Muscle layer of duodenum (tissue), 2 donors: Measurements from ENCODE around the gene PRSS36.

ENCODE experiments used
- H3K27ac ChIP-seq: one replicate; pipeline ENCODE4 v1.7.0; 2013; ENCODE audit warnings: mild to moderate bottlenecking, low read length
- H3K27me3 ChIP-seq: one replicate; pipeline ENCODE4 v1.7.0; 2013; ENCODE audit warnings: low read depth, mild to moderate bottlenecking, control low read depth, low read length
- H3K36me3 ChIP-seq, 2 donors: one replicate each; pipeline ENCODE4 v1.7.0; 2013; ENCODE audit warnings: low read length in 2 of 2, control low read depth in 1 of 2, mild to moderate bottlenecking in 1 of 2; ENCODE audit not compliant: insufficient read depth in 2 of 2, control insufficient read depth in 1 of 2
- H3K4me1 ChIP-seq, 2 donors: one replicate each; pipeline ENCODE4 v1.7.0; 2013; ENCODE audit warnings: low read length in 2 of 2, mild to moderate bottlenecking in 2 of 2, control low read depth in 1 of 2, moderate library complexity in 1 of 2; ENCODE audit not compliant: insufficient read depth in 2 of 2, control insufficient read depth in 1 of 2
- H3K4me3 ChIP-seq, 2 donors: one replicate each; pipeline ENCODE4 v1.7.0; 2013; ENCODE audit warnings: low read length in 2 of 2, low read depth in 1 of 2, mild to moderate bottlenecking in 1 of 2
- H3K9me3 ChIP-seq, 2 donors: one replicate each; pipeline ENCODE4 v1.7.0; 2013; ENCODE audit warnings: low read length in 2 of 2, control low read depth in 1 of 2, mild to moderate bottlenecking in 1 of 2; ENCODE audit not compliant: control insufficient read depth in 1 of 2
- donor health status: healthy.

Gene PRSS36

DNA sequence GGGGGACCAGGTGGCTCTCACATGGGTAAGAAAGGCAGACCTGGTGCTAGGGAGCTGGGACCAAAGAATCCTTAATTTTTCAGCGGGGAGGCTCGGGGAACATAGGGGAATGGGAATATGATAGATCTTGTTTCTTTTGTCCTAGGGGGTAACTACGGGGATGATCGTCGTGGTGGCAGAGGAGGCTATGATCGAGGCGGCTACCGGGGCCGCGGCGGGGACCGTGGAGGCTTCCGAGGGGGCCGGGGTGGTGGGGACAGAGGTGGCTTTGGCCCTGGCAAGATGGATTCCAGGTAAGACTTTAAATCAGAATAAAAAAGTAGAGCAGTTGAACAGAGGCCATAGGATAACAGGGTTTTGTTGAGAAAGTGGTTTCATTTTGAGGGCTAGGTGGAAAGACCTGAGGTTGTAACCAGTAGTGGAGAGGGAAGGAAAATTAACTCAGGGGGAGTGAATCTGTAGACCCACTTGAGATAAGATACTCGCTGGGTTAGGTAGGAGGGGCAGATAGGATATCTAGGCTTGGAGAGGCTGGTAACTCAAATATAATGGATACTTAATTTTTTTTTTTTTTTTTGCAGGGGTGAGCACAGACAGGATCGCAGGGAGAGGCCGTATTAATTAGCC, 41.1 kb upstream of the PRSS36 start:
- H3K36me3 ChIP-seq: peaks cover 79 to 96% of the 10 kb centered on the region in 2 donors

DNA sequence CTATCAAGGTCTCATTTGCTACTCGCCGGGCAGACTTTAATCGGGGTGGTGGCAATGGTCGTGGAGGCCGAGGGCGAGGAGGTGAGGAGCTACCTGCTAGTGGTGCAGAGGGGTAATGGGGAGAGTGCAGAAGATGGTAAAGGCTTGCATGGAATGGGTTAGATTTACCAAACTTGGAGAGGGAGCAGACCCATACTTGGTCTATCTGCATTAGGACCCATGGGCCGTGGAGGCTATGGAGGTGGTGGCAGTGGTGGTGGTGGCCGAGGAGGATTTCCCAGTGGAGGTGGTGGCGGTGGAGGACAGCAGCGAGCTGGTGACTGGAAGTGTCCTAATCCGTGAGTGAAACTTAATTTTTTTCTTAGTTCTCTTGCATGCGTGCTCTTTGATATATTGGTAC, 40.2 kb upstream of the PRSS36 start:
- peaks cover 82 to 96% of the 10 kb centered on the region in 2 donors for H3K36me3 ChIP-seq
- H3K27ac ChIP-seq: no peak overlapping the region
- no peak overlapping the region for H3K4me3 ChIP-seq
- H3K27me3 ChIP-seq: no peaks in the 10 kb centered on the region
- H3K9me3 ChIP-seq: no peaks in the 10 kb centered on the region
- no peaks in the 10 kb centered on the region for H3K4me1 ChIP-seq

More for the DNA sequence above, 41.1 kb upstream of the PRSS36 start:
- no peaks in the 10 kb centered on the region for H3K4me1 ChIP-seq
- no peaks in the 10 kb centered on the region for H3K27me3 ChIP-seq
- H3K9me3 ChIP-seq: no peaks in the 10 kb centered on the region
- no peak overlapping the region for H3K27ac ChIP-seq
- H3K4me3 ChIP-seq: no peak overlapping the region

DNA sequence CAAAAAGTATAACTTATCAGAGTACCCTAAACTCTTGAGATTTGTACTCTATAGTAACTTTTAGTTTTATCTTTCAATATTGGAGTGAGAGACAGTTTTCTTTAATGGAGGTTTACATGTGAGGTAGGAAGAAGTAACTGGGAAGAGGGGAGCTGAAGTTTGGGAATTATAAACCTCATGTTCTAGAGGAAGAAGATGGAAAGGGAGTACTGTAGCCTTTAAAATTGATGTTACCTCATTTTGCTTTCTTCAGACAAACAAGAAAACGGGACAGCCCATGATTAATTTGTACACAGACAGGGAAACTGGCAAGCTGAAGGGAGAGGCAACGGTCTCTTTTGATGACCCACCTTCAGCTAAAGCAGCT, 39.5 kb upstream of the PRSS36 start:
- no peak overlapping the region for H3K4me3 ChIP-seq
- H3K36me3 ChIP-seq: peaks cover 87 to 98% of the 10 kb centered on the region in 2 donors
- no peak overlapping the region for H3K27ac ChIP-seq
- no peaks in the 10 kb centered on the region for H3K4me1 ChIP-seq
- H3K27me3 ChIP-seq: no peaks in the 10 kb centered on the region
- no peaks in the 10 kb centered on the region for H3K9me3 ChIP-seq

DNA sequence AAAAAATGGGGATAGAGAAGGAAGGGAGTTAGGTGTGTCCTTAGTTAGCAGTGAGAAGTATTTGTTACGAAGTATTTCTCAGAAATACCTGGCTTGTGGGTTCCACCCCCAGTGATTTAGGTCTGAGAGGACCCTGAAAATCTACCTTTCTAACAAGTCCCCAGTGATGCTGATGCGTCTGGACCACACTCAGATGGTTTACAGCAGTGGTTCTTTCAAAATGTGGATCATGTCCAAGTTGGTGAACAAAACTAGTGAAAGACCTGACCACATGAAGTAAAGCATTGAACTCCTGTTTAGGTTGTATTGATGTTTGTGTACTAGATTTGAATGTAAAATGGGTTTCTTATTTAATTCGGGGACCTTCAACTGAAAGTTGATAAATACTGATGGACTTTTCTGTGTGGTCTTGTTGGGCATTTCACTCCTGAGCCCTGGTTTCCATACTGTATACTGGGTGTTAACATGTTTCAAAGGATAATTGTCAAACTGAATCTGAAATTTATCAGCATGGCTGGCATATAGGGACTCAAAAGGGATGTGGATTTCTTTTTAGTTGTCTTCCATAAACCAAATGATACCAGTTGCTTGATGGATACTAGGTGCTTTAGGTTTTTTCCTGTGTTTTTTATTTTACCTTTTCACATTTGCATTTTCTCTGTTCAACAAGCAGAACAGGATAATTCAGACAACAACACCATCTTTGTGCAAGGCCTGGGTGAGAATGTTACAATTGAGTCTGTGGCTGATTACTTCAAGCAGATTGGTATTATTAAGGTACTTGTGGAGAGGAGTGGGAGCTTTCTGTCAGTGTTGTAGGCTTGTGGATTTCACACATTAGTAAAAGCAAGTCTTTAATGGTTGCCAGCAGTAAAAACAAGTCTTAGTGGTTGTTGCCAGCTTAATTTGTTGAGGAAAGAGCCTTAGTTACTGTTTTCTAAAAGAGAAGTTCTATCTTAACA, 38.9 kb upstream of the PRSS36 start:
- Histone ChIP-seq H3K4me1 (peaks cover 3 to 4% of the 10 kb centered on the region in 2 donors), H3K9me3 (no peaks in the 10 kb centered on the region), H3K27me3 (no peaks in the 10 kb centered on the region), H3K4me3 (no peak overlapping the region), H3K27ac (no peak overlapping the region), H3K36me3 (peaks cover 93 to 99% of the 10 kb centered on the region in 2 donors)

DNA sequence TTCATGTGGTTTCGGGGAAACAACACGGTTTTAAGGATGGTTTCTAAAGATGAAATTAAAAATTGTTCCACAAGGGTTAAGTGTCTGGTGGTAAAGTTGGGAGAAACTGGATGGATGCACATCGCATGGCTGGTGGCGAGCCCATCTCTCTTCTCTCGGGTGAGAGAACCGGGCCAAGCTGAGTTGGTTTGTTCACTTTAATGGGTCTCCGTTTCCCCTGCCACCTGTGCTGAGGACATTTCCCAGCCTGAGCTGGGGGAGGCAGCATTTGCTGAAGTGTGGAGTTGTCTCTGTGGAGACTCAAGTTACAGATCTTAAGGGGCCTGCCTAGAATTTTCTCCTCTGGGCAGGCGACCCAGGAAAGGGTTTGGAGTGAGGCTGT, 37.9 kb upstream of the PRSS36 start:
- H3K27ac ChIP-seq: no peak overlapping the region
- H3K4me1 ChIP-seq: peaks cover 8 to 13% of the 10 kb centered on the region in 2 donors
- no peak overlapping the region for H3K4me3 ChIP-seq
- no peaks in the 10 kb centered on the region for H3K27me3 ChIP-seq
- H3K36me3 ChIP-seq: peaks cover 94 to 95% of the 10 kb centered on the region in 2 donors
- no peaks in the 10 kb centered on the region for H3K9me3 ChIP-seq

DNA sequence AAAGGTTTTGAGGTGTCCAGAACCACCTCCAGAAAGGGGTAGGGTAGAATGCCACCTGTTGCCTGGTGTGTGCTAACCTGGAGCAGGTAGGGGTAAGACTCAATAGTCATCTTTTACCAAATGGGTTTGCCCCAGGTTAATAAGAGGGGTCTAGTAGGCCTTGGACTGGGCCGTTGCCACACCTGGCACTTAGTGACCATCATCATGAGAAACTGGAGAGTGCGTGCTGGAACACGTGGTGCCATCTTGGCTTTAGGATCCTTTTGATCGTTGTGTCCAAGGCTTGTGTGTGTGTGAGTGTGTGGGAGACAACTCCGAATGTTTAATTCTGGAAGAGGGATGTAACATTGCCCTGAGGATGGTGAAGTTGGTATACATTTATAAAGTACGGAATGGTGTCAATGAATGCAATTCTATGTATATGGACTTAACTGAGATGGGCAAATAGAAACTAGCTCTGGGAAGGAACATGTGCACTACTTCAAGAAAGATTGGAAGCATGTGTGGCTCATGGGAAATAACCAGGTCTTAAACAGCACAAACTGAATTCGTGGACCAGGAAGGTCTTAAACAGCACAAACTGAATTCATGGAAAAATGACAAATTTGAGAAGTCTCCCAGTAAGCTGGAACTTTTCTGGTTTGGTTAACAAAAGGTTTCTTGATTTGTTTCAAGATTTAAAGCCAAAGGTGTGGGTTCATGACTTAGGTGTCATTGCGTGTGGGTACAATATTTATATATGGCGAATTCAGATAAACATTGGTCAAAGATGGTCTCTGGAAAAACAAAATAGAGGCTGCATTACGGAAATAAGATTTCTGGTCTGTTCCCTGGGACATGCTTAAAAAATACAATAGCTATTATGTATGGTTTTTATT, 37.3 kb upstream of the PRSS36 start:
- no peaks in the 10 kb centered on the region for H3K27me3 ChIP-seq
- no peak overlapping the region for H3K27ac ChIP-seq
- peaks cover 89 to 98% of the 10 kb centered on the region in 2 donors for H3K36me3 ChIP-seq
- no peaks in the 10 kb centered on the region for H3K9me3 ChIP-seq
- no peak overlapping the region for H3K4me3 ChIP-seq
- H3K4me1 ChIP-seq: peaks cover 13 to 20% of the 10 kb centered on the region in 2 donors

DNA sequence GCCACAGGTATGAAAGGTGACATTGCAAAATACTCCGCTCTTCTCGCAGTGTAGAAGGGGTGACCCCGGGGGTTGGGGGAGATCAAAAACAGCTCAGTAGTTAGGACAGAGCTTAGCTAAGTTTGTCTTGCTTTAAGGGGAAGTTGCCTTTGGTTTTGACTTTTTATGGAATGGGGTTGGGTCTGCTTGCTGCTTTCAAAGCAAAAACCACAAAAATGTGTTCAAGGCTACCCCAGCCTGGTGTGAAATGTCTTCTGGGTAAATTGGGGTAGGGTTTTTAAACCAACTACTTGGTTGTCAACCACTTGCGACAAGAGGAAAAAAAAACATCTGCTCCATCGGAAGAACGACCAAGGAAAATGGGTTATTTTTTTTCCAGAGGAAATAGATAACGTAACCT, 36.3 kb upstream of the PRSS36 start:
- H3K27me3 ChIP-seq: no peaks in the 10 kb centered on the region
- H3K9me3 ChIP-seq: no peaks in the 10 kb centered on the region
- peaks cover 80 to 88% of the 10 kb centered on the region in 2 donors for H3K36me3 ChIP-seq
- H3K4me3 ChIP-seq: no peak overlapping the region
- H3K27ac ChIP-seq: no peak overlapping the region
- peaks cover 17 to 30% of the 10 kb centered on the region in 2 donors for H3K4me1 ChIP-seq

DNA sequence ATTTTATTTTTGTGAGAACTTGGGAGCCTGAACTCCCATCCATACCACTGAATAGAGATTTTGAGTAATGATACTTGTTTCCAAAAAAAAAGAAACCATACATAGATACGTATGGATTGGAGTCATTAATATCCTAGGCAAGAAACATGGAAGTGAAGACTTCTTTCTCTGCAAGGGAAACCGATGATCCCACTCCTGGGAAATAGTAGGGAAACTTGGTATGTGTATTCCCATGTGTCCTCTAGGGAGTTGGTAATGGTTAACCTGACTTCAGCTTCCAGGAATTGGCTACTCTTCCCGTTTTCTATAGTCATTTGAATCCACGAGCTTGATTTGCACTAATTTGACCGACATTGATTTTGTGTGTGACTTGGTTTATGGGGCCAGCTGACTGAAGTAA, 35.5 kb upstream of the PRSS36 start:
- H3K36me3 ChIP-seq: peaks cover 73 to 79% of the 10 kb centered on the region in 2 donors
- H3K4me1 ChIP-seq: peaks cover 17 to 31% of the 10 kb centered on the region in 2 donors
- H3K27ac ChIP-seq: no peak overlapping the region
- no peak overlapping the region for H3K4me3 ChIP-seq
- H3K9me3 ChIP-seq: no peaks in the 10 kb centered on the region
- no peaks in the 10 kb centered on the region for H3K27me3 ChIP-seq

DNA sequence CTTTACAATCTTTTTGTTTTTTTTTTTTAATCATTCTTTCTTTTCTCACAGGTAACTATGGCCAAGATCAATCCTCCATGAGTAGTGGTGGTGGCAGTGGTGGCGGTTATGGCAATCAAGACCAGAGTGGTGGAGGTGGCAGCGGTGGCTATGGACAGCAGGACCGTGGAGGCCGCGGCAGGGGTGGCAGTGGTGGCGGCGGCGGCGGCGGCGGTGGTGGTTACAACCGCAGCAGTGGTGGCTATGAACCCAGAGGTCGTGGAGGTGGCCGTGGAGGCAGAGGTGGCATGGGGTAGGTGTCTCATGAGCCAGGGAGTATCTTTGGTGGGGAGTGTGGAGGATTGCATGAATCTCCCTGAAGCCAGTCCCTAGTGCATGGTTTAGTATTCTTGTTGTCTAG, 35.0 kb upstream of the PRSS36 start:
- Histone ChIP-seq H3K9me3 (no peaks in the 10 kb centered on the region), H3K36me3 (peaks cover 72 to 75% of the 10 kb centered on the region in 2 donors), H3K27me3 (no peaks in the 10 kb centered on the region), H3K4me3 (no peak overlapping the region), H3K27ac (no peak overlapping the region), H3K4me1 (peaks cover 17 to 31% of the 10 kb centered on the region in 2 donors)

DNA sequence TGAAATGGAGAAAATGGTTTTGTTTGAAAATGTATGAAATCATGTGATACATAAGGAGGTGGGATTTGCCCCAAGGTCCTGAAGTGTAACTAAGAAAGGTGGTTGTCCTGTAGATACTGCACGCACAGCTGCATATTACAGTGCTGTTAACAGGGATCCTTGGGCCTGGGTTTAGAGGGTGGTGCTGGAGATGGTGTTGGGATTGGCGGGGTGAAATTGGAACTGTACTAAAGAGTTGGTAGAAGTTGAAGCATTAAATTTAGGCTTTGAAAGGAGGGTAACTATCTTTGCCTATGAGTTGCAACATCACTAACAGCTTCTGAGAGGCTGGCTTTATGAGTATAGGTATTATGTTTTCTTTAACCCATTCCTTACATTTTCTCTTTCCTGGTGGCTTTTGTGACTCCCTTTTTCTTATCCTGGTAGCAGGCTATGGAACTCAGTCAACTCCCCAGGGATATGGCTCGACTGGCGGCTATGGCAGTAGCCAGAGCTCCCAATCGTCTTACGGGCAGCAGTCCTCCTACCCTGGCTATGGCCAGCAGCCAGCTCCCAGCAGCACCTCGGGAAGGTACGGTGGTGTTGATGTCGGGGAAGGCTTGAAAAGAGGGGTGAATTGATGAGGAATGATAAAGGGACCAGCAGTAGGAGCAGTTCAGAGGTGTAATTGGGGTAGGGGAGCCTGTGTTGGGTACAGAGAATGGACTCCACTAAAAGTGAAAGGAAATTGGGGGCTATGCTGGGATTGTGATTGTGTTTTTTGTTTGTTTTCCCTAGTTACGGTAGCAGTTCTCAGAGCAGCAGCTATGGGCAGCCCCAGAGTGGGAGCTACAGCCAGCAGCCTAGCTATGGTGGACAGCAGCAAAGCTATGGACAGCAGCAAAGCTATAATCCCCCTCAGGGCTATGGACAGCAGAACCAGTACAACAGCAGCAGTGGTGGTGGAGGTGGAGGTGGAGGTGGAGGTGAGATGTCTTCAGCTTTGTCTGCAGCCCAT, 33.9 kb upstream of the PRSS36 start:
- H3K36me3 ChIP-seq: peaks cover 60 to 63% of the 10 kb centered on the region in 2 donors
- H3K4me3 ChIP-seq: no peak overlapping the region
- H3K27ac ChIP-seq: no peak overlapping the region
- H3K9me3 ChIP-seq: no peaks in the 10 kb centered on the region
- no peaks in the 10 kb centered on the region for H3K27me3 ChIP-seq
- H3K4me1 ChIP-seq: peaks cover 17 to 31% of the 10 kb centered on the region in 2 donors
